ENCODE measurements around the gene UACA.

Gene UACA

DNA sequence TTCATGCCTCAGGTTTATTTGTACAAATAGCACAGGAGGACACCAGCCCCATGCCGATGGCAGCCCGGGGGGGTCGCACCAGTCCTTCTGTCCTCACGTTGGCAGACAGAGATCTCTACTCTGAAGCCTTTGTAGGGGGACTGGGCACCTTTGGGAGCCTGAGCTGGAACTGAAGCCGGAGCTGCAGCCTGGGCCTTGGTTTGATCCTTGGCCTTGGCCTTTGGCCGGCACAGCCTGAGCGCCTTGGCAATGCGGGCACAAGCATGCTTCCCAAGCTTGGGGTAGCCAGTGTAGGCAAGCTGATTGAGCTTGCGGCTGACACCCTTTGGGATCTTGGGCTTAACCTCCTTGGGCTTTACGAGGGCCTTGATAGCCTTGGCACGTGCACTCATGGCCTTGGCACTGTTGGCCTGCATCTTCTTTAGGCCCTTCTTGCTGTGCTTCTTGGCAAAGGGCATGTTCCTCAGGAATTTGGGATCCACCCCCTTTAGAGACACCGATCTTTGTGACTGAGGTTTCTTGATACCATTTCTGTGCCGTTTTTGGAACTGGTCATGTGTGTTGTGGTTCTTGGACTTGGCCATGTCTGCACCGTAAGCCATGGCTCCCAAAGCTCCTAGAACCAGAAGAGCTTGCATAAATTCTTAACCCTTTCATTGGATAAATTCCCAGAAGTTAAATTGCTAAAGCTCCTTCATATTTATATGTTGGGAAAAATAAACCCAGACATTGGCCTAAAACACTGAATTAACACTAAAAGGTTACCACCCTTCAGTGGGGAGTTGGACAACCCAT lies 33.4 kb upstream of the UACA start:
- DNase-seq (ENCODE audit: insufficient read length), result no peak
- TF ChIP-seq POLR2AphosphoS5 (IDR thresholded peaks at IDR 0.05; ENCODE audit: low read depth, low read length) (no peak), TAF1 (IDR thresholded peaks at IDR 0.05; ENCODE audit: borderline replicate concordance, low read depth, low read length) (no peak), POLR2A (IDR thresholded peaks at IDR 0.05; ENCODE audit: low read depth, low read length) (no peak)
- FAIRE-seq, result no peak

DNA sequence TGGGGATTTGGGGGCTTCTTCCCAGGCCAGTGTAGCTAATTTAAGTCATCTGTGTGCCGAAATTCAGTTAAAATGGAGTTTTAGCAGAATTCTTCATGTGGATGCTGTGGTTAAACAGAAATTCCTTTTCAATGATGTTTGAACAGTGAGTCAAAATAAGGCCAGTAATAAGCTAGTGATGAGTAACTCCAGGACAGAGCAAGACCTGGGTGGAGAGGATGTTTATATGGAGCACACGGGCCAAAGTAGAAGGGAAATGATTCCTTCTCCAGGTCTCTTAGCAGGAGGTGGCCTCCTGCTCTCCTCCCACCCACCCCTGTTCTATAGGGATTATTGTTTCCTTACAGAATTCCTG lies 31.9 kb upstream of the UACA start:
- FAIRE-seq (no peak), DNase-seq (ENCODE audit: insufficient read length) (no peak)
- no peak for TF ChIP-seq POLR2A (IDR thresholded peaks at IDR 0.05; ENCODE audit: low read depth, low read length)
- no peak for TF ChIP-seq TAF1 (IDR thresholded peaks at IDR 0.05; ENCODE audit: borderline replicate concordance, low read depth, low read length)
- no peak for TF ChIP-seq POLR2AphosphoS5 (IDR thresholded peaks at IDR 0.05; ENCODE audit: low read depth, low read length)

DNA sequence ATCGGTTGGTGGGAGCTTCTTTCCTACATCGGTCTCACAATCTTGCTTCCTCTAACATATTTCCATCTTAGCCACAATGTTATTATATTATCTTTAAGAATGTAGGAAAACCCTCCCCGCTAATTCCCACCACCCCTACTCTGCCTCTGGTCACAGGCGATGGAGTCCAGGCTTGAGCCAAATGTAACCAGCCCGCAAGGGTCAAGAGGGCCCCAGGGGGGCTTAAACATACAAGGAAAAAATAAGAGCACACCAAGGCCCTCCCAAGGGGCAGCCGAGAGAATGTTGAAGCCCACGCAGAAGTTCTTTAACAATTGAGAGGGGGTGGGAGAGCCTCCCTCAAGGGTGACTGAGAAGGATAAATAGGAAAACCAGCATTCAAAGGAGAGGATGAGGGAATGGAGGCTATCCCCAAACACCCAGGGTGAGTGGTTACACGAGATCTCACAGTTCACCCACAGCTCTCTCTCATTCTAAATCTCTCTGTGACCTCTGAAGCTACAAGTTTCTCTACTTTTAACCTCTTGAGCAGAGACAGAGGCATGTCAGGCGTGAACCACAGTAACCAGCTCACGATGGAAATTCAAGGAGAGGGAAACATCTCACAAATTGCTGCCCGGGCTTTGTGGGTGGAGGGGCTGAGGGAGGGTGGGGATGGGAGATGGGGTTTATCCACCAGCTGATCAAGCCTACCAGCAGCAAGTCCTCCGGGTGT lies 31.4 kb upstream of the UACA start:
- FAIRE-seq, result no peak
- no peak for DNase-seq (ENCODE audit: insufficient read length)
- TF ChIP-seq POLR2AphosphoS5 (IDR thresholded peaks at IDR 0.05; ENCODE audit: low read depth, low read length) (no peak), TAF1 (IDR thresholded peaks at IDR 0.05; ENCODE audit: borderline replicate concordance, low read depth, low read length) (no peak), POLR2A (IDR thresholded peaks at IDR 0.05; ENCODE audit: low read depth, low read length) (no peak)

DNA sequence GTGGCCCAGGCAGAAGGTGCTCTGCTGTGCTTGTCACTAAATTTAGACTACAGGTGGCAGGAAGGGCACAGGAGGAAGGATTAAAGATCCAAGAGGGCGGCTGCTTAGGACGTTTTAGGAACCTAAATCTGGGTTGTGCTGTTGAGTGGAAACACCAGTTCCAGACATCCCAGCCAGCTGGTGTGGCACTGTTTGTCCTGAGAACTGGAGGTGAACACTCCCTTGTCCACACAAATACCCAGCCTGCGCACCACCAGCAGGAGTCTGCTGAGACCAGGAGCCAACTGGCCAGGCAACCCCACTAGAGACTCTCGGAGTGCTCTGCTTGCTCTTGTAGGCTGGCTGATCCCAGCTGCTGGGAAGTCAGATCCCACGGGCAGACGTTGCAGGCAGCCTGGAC lies 30.3 kb upstream of the UACA start:
- DNase-seq (ENCODE audit: insufficient read length) (no peak), FAIRE-seq (no peak)
- no peak for TF ChIP-seq TAF1 (IDR thresholded peaks at IDR 0.05; ENCODE audit: borderline replicate concordance, low read depth, low read length)
- TF ChIP-seq POLR2A (IDR thresholded peaks at IDR 0.05; ENCODE audit: low read depth, low read length), result no peak
- TF ChIP-seq POLR2AphosphoS5 (IDR thresholded peaks at IDR 0.05; ENCODE audit: low read depth, low read length), result no peak

DNA sequence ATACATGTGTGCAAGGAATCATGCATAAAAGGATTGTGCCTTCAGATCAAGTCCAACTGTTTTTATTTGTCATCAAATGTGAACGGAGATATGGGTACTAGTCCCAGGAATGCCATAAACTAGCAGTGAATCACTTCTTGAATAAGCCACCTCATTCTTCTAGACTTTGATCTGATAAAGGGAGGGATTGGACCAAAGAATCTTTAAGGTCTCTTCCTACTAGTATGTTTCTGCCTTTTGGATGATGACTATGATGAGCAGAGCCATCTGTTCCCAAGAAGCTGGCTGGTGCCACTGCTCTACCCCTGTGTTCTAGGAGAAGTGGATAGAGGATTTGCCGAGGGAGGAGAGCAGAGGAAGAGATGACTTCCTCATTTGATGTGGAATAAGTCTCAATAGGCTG lies 28.8 kb upstream of the UACA start:
- no peak for DNase-seq (ENCODE audit: insufficient read length)
- TF ChIP-seq POLR2A (IDR thresholded peaks at IDR 0.05; ENCODE audit: low read depth, low read length), result no peak
- TF ChIP-seq POLR2AphosphoS5 (IDR thresholded peaks at IDR 0.05; ENCODE audit: low read depth, low read length), result no peak
- no peak for TF ChIP-seq TAF1 (IDR thresholded peaks at IDR 0.05; ENCODE audit: borderline replicate concordance, low read depth, low read length)
- no peak for FAIRE-seq

DNA sequence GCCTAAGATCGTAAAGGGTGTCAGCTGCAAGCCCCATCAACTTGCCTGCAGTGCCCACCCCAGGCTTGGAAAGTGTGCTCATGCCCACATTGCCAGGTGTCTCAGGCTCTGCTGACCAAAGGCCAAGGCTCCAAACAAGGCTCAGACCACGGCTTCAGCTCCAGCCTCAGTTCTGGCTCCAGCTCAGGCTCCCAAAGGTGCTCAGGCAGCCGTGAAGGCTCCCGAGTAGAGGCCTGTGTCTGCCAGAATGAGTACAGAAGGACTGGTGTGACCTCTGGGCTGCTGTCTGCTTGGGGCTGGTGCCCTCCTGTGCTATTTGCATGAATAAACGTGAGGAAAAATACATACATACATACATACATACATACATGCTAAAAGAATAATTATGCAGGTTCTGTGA lies 27.9 kb upstream of the UACA start:
- TF ChIP-seq POLR2A (IDR thresholded peaks at IDR 0.05; ENCODE audit: low read depth, low read length) (no peak), POLR2AphosphoS5 (IDR thresholded peaks at IDR 0.05; ENCODE audit: low read depth, low read length) (no peak), TAF1 (IDR thresholded peaks at IDR 0.05; ENCODE audit: borderline replicate concordance, low read depth, low read length) (no peak)
- no peak for FAIRE-seq

DNA sequence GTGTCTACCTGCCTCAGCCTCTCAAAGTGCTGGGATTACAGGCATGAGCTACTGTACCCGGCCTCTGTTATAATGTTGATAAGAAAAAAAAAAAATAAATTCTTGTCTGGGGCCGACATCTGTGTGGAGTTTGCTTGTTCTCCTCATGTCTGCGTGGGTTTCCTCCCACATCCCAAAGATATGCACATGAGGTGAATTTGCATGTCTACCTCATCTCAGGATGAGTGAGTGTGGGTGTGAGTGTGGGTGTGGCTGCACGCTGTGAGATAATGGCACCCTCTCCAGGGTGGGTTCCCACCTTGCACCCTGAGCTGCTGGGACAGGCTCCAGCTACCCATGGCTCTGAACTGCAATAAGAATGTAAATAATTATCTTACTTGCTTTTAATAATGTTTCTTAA lies 25.9 kb upstream of the UACA start:
- no peak for DNase-seq (ENCODE audit: insufficient read length)
- FAIRE-seq, result no peak
- TF ChIP-seq POLR2A (IDR thresholded peaks at IDR 0.05; ENCODE audit: low read depth, low read length), result no peak
- no peak for TF ChIP-seq TAF1 (IDR thresholded peaks at IDR 0.05; ENCODE audit: borderline replicate concordance, low read depth, low read length)
- no peak for TF ChIP-seq POLR2AphosphoS5 (IDR thresholded peaks at IDR 0.05; ENCODE audit: low read depth, low read length)

More for the DNA sequence above, 27.9 kb upstream of the UACA start:
- DNase-seq (ENCODE audit: insufficient read length), result no peak

DNA sequence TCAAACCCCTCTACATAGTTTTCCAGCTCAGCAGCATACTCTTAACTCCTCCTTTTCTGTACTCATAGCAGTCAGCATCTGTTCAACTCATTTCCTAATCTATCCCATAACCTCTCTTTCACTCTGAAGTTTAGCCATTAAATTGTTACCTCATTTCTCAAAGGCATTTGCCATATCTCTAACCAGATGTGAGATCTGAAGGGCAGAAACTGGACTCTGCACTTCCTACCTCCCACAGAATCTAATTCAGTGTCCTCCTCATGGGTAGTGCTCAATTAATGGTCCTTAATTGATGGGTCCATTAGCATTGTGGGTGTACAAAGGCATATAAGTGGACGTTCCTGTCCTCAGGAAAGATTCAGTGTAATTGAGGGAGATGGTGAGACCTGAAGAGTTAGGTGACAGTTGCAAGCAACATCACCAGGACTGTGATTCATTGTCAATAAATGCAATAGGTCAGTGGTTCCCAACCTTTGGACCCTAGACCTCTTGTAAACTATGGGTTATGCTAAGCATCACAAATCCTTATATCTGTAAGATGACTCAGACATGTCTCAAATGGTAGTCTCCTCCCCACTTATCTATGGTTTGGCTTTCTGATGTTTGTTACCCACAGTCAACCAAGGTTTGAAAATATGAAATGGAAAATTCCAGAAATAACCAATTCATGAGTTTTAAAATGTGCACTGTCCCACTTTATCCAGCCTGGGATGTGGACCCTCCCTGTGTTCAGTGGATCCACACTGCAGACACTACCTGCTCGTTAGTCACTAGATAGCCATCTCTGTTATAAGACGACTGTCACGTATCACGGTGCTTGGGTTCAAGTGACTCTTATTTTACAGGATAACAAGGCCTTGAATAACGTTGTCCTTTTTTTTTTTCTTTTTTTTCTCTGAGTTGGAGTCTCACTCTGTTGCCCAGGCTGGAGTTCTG lies 25.0 kb upstream of the UACA start:
- FAIRE-seq, result no peak
- TF ChIP-seq POLR2A (IDR thresholded peaks at IDR 0.05; ENCODE audit: low read depth, low read length) (no peak), TAF1 (IDR thresholded peaks at IDR 0.05; ENCODE audit: borderline replicate concordance, low read depth, low read length) (no peak), POLR2AphosphoS5 (IDR thresholded peaks at IDR 0.05; ENCODE audit: low read depth, low read length) (no peak)
- no peak for DNase-seq (ENCODE audit: insufficient read length)

DNA sequence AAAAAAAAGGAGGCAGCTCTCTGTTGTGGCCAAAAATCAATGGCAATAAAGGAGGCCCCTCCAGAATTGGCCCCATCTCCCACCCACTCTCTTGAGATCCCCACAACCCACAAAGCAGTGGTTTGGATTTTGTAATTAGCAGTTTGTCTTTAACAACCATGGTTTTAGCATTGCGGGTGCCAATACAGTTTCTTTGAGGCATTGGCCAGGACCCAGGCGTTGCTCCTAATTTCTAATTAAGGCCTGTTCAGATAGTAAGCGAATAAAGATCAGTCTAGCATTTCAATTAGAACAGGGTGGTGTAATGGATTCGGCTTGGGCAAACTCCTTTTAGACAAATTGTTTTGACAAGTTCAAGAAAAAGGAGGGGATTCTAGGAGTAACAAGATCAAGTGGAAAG lies 23.6 kb upstream of the UACA start:
- FAIRE-seq, result no peak
- TF ChIP-seq POLR2A (IDR thresholded peaks at IDR 0.05; ENCODE audit: low read depth, low read length) (no peak), POLR2AphosphoS5 (IDR thresholded peaks at IDR 0.05; ENCODE audit: low read depth, low read length) (no peak), TAF1 (IDR thresholded peaks at IDR 0.05; ENCODE audit: borderline replicate concordance, low read depth, low read length) (no peak)
- DNase-seq (ENCODE audit: insufficient read length), result no peak

DNA sequence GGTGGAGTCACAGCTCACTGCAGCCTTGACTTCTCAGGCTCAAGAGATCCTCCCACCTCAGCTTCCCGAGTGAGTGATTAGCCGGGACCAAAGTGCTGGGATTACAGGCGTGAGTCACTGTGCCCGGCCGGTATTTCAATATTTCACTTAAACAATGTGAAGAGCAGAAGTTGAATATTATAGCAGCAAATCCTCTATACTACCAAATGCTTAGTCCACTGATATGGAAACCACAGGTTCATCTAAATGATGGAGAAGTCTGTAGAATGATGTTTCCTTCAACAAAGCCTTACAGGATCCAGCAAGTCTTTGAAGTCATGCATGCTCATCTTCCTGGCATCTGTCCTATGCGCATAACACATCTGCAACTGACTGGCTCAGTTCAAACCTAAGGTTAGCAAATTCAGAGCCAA lies 20.3 kb upstream of the UACA start:
- DNase-seq (ENCODE audit: insufficient read length) (no peak), FAIRE-seq (no peak)
- TF ChIP-seq POLR2AphosphoS5 (IDR thresholded peaks at IDR 0.05; ENCODE audit: low read depth, low read length), result no peak
- no peak for TF ChIP-seq POLR2A (IDR thresholded peaks at IDR 0.05; ENCODE audit: low read depth, low read length)
- TF ChIP-seq TAF1 (IDR thresholded peaks at IDR 0.05; ENCODE audit: borderline replicate concordance, low read depth, low read length), result no peak

DNA sequence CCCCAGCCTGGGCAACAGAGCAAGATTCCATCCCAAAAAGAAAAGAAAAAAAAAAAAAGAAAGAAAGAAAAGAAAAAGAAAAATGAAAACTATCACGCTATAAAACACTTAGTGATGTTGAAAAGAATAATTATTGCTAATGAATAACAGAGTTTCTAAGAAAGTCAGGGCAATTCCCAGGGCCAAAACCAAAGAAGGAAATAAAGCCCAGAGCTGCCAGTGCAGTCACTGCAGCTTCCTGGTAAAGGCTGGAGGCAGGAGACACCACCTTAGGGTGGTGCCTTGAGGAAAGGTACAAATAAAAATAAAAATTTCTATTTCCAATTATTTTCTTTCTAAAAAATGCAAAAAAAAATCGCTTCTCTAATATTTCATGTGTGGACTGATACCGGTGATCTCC lies 19.7 kb upstream of the UACA start:
- TF ChIP-seq TAF1 (IDR thresholded peaks at IDR 0.05; ENCODE audit: borderline replicate concordance, low read depth, low read length) (no peak), POLR2A (IDR thresholded peaks at IDR 0.05; ENCODE audit: low read depth, low read length) (no peak), POLR2AphosphoS5 (IDR thresholded peaks at IDR 0.05; ENCODE audit: low read depth, low read length) (no peak)
- no peak for FAIRE-seq
- DNase-seq (ENCODE audit: insufficient read length), result no peak
